HG03439 (cell line): ENCODE measurements around the gene FBXW12.

ENCODE experiments used
- ATAC-seq: cut with Tn5 transposase; IDR thresholded peaks from one replicate; pipeline ENCODE4 v1.9.1; 2021; ENCODE audit warnings: mild to moderate bottlenecking, moderate library complexity; ENCODE audit not compliant: unreplicated experiment

FBXW12 gene

DNA sequence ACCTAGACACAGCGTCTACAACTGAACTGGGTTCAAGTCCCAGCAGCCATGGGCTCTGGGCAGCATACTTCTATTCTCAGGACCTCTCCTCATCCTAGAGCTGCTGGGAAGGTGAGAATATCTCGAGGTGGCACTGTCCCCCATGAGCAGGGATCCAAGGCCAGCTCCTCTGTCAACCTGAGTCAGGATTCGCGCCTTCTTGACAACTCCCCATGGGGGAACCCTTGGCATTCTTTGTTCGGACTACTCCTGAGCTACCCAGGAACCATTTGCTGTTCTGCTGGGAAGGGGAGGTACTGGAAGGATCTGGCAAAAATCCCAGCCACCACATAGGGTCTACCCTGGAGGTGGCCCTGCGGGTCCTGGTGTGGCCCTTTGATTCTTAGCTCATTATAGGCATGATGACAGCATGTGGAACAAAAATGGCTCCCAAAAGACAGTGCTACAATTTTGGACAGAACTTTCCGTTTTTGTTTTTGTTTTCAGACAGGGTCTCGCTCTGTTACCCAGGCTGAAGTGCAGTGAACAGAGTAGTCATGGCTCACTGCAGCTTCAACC lies 35.6 kb downstream of the FBXW12 start:
- ATAC-seq: no peak

DNA sequence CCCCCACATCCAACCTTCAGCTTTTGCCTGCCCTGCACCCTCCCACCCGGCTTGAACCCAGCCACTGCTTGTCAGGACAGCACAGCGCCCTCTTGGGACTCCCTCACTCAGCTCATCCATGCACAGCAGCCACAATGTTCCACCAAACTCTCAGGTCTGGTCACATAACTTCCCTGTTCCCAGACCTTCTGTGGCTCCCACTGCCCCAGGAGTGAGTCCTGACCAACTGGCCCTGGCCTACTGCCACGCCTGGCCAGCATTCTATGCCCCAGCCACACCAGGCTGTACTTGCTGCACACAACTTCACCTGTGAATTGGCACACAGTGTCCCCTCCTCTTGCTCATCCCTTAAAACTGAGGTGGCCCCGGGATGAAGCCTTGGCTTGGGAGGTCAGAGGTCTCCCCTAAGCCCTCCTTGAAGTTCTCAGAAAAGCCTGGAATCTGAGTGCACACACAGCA lies 36.8 kb downstream of the FBXW12 start:
- ATAC-seq: no peak

DNA sequence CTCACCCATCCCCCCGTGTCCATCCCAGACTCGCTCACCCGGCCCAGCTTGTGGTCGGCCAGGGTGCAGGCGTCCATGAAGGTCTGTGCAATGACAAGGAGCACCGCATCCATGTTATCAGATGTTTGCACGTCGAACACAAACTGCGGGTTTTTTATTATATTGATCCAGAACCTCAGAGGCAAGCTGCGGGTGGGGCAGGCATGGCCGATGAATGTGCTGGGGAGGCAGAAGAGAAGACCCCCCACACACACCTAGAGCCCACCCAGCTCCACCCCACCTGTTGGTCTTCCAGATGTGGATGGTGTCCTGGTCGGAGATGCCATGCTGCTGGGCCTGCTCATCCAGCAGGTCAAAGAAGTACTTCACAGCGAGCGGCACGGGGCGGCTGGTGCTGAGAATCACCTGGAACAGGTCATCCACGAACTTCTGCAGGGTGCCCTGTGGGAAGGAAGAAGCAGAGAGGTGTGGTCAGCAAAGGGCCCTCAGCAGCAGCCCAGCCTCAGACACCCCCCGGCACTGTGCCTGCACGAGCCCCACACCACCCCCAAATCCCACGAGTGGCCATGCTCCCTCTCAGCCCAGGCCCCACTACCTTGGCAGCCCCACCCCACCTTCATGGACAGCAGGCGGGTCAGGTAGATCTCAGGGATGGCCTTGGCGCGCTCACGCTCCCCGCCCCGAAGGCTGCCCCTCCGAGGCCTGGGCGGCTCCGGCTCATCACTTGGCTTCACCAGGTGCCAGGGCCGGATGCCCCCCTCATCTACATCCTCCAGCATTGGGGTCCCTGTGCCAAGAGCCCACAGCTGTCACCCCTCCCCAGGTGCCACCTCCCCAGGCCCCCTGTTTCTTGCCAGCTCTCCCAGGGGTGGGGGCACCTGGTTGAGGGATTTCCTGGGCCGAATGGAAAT lies 37.5 kb downstream of the FBXW12 start:
- no peak for ATAC-seq

DNA sequence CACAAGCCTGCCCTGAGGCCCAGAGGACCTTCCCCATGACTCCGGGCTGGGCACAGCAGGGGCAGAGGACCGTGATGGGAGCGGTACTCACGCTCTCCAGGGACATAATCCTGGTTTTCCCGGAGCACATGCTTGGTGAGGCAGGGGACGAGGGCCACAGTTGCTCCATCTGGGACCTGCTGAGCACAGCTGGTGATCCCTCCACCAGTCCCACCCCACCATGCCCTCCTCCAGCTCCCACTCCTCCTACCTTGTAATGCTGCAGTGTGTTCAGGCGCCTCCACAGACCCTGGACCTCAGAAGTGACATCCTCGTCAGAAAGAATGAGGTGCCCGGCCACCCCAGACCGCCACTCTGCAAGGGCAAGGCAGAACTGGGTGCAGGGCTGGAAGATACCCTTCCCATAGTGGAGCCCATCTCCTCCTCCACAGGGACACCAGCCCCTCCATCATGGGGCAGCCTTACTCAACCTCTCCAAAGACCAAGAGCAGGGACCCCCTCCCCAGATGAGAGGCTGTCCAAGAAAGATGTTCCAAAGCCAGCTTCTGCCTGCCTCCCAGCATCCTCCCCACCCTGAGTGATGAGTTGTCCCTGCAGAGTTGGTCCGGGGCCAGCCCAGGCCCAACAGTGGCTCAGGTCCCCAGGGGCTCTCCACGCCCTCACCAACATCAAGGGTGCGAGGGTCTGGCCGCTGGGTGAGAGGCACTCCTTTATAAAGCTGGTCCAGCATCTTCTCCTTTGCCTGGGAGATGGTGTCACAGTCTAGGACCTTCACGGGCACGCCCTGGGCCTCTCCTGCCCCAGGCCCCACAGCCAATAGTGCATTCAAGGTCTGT lies 38.4 kb downstream of the FBXW12 start:
- no peak for ATAC-seq

DNA sequence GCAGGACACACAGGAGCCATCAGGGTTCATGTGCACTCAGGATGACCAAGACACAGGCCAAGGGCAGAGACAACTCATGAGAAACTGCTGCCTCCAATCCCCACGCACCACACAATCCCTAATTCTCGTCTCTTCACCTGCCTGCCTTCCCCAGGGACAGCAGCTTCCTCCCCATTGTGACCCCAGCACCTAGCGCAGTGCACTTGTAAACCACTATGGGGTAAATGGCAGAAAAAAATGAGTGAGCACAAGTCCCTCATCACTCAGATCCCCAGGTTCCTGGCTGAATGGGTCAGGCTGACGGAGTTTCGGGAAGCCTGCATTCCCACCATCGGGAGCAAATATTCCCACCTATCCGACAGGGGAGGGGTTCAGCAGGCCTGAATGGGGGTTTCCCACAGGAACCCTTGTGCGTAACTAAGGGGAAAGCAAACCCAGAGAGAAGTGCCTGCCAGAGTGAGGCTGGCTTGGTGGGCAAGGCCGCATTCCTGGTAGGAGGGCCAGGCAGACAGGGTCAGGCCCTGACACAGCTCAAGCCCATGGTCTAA lies 39.1 kb downstream of the FBXW12 start:
- ATAC-seq: no peak

DNA sequence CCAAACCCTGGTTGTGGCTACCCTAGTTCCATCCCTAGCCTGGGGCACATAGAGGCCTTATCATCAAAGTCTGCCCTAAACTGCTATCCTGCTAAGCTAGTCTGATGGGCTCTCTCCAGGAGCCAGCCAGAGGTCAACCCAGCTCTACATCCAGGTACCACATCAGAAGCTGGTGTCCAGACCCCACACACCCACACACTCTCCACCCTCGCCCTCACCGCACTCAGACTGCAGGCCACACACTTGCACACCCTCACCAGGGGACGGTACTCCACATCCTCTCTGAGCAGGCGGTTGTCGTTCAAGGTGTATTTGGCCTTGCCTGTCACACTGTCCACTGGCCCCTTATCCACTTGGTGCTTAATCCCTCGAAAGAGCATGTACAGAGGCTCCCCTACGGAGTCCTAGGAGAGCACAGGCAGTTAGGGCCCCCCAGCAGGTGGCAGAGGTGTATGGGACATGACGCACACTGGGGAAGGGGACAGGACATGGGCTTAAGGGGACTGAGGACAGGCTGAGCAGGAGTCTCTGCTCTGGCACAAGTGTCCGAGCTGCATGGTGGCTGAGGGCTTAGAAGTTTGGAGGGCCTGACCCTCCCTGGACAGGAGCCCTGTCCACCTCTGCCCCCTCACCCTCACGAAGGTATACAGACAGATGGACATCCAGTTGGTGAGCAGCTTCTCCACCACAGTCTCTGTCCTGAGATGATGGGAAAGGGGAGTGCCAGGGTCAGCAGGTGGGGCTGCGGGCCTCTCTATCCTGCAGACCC lies 39.8 kb downstream of the FBXW12 start:
- no peak for ATAC-seq

DNA sequence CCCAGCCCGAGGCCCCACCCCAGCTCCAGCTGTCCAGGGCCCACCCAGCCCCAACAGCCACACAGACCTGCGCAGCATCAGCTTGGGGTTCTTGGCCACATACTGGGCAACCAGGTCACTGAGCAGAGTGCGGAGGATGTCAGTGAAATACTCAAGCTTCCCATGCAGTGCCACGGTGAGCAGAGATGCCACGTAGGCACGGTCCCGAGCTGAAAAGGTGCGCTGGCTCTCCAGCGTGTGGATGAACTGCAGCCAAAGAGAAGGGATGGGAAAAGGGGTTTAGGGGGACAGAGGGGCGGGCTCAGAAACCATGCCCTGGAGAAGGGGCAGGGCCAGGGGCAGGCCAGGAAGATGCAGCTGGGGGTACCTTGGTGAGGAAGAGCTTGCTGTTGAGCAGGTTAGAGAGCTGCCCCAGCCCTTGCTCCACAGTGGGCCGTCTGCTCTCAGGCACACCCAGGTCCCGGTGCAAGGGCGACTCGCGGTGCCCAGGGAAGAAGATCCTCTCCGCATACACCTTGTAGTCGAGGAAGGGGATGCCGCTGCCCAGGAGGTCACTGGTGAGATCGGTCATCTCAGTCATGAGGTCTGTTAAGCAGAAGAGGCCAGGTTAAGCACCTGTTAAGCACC lies 40.5 kb downstream of the FBXW12 start:
- no peak for ATAC-seq

DNA sequence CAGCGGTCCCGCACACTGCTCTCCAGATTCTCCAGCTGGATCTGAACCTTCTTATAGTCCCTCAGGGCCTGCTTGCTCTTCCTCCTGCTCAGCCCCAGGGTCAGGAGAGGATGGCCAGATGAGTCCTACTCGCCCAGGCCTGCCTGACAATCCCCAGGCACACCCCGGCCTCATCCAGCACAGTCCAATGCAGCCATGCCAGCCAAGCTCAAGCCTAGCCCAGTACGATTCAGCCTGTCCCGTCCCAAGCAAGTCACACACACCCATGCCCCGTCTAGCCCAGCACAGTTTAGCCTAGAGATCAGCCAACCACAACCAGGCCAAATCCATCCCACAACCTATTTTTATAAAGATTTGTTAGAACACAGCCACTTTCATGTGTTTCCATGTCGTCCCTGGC lies 41.1 kb downstream of the FBXW12 start:
- ATAC-seq: no peak

DNA sequence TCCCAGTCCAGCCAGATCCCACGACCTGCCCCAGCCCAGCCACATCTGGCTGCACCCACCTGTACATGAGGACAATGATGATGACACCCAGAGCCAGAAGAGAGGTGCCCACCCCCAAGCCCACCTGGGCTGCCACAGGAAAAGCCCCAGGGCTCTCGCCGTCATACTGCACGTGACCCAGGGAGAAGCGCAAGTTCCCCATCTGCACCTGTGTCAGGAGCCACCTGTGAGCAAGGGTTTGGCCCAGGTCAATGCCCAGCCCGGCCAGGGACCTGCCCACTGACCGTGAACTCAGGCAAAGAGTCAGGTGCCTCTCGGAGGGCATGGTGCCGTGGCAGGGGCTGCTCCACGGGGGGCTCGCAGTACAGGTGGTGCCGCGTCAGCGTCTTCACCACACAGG lies 41.6 kb downstream of the FBXW12 start:
- no peak for ATAC-seq

DNA sequence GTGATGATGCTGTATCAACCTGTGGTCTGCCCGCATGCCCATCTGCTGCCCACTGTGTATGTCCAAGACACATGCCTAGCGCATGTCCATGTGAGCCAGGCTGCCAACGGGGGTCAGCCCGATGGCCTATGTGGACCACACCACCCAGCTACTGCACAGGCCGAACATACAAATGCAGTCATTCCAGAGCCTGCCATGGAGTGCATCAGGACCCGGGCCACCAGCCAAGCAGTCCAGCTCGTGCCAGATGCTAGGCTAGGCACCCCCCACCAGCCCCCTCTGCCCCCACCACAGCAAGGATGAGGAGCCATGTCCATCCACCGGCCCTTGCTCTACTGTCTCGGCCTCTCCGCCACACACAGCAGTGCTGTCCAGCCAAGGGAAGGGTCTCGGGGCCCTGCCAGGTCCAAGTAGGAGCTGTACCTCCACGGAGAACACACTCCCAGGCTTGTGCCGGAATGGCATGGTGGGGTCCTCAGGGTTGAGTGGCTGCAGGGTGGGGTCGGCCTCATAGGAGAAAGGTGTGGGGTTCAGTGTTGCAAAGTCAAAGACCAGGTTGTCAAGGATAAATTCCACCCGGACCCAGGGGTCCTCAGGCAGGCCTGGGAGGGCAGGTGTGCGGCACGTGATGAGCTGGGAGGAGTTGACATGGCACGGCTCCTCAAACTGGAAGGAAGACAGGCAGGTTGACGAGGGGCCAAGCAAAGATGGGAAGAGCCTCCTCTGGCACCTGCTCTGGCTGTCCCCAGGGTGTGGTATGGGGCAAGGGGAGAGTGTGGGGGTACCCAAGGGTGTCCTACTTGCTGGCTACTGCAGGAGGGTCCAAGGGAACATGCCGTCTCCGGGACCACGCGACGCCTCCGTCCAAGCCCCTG lies 42.6 kb downstream of the FBXW12 start:
- no peak for ATAC-seq

DNA sequence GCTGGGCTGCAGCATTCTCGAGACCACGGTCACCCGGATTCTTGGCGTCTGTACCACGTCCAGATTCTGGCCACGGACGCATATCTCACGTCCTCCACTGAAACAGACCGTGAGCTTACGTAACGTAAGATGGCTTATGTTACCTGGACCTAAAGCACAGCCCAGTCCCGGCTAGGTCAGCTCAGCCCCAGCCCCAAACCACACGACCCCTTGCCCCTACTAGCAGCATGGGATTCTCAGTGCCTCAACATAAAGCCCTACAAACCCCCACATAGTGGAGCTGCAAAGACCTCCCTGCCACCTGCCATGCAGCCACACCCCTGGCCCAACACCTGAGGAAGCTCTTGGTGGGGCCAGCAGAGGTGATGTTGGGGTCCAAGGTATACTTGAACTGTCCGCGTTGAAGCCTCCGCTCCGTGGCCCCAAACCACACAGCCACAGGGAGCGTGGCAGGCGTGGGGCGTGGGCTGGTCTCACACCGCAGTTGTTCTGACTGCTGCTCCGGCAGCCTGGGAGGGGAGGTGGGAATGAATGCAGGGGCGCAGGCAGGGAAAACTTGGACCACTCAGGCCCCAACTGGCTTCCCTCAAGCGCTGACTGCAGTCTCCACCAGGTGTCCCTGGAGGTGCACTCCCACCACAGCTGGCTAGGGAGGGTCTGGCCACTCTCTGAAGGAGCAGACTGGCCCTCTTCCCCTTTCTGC lies 43.4 kb downstream of the FBXW12 start:
- no peak for ATAC-seq

DNA sequence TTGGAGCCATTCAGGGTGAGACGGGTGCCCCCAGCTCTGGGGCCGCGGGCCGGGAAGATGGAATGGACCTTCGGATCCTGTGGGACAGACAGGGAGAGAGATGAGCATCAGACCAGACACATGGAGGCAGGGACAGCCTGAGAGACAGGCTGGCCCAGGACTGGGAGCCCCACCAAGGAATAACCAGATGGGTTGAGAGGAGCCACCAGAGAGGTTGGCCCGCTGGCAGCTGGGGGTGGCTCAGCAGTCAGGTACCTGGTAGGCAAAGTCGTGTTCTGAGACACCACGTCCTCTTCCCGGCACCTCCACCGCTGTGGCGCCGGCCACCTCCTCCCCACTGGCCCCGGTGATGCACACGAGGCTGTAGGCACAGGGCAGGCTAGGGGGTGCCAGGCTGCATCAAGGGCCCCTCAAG lies 44.1 kb downstream of the FBXW12 start:
- no peak for ATAC-seq

DNA sequence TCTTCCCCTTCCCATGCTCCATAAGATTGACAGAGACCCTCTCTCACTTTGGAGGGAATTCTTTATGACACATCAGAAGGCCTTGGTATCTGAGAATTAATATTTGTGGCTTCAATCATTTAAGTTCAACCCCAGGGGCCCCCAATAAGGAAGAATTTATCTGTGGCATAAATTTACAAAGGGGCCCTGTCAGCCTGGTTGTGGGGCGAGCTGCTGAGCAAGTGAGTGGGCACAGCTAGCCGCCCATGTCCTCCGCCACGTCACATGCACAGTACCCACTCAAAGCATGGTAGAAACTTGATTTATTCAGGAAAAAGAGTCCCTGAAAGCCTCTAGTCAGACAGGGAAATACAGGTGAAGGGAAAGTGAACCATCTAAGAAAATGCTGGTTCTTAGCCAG lies 44.5 kb downstream of the FBXW12 start:
- ATAC-seq: no peak

DNA sequence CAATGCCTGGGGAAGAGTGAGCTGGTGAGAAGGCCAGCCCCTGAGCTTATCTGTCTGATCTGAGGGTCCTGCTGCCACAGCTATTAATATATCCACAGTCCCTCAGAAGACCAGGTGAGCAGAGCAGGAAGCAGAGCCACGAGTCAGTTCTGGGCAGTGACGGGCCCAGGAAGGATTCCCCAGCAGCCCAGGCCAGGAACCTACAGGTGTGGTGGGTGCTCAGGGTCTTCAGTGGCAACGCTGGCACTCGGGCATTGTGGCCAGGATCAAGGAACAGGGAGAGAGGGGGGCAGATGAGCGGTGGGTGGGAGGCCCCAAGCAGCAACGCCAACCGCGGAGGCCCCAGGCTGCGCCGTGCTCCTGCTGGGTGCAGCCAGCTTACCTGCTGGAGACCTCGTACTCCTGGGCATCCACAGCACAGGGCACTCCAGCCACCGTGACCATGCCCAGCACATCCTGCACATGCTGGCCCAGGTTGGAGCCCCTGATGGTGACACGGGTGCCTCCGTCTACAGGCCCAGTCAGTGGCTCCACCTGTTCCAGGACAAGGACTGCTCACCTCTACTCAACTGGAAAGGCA lies 45.6 kb downstream of the FBXW12 start:
- ATAC-seq: no peak

DNA sequence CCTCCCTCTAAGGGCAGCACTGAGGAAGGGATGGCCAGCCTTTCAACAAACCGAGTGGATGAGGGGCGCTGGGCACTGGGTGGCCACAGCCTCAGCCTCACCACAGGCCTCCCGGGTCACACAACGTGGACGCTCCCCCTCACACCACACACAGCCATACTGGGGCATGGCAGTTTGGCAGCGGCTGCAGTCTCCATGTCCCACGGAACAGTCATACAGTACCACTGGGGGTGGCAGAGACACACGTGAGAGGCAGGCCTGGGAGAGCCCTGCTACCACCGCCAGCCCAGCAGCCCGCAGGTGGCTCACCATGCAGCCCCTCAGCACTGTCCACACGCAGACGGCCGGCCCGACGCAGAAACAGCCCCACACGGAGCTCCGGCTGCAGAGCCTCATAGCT lies 46.1 kb downstream of the FBXW12 start:
- no peak for ATAC-seq

DNA sequence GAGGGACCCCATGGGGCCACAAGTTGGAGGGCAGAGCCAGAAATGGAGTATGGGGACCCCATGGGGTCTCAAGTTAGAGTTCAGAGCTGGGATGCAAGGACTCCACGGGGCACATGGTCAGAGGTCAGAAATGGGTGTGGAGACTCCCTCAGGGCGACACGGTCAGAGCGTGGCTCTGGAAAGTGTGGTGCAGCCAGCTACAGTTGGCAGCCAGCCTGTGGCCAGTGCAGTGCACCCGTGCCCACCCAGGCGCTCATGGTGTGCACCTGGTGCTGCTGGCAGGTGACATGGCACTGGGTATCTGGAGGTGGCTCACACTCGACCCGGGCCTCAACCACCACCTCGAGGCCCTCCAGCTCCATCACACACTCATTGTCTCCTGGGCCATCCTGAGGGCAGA lies 46.6 kb downstream of the FBXW12 start:
- ATAC-seq: no peak

DNA sequence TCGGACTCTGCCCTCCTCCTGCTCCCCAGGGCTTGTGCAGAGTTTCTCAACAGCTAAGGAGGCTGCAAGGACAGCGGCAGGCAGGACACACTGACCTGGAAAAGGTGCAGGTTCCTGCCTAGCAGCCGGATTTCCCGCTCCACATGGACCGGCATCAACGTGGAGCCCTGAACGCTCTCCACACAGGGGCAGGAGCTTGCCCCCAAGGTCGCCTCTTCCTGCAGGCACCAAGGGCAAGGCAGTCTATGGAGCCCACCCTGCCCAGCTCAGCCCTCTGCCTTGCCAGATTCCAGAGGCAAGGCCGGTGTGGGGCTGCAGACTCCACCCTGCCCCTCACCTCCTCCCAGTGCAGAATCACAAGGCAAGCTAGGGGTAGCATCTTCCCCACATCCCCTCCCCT lies 47.1 kb downstream of the FBXW12 start:
- ATAC-seq: no peak

DNA sequence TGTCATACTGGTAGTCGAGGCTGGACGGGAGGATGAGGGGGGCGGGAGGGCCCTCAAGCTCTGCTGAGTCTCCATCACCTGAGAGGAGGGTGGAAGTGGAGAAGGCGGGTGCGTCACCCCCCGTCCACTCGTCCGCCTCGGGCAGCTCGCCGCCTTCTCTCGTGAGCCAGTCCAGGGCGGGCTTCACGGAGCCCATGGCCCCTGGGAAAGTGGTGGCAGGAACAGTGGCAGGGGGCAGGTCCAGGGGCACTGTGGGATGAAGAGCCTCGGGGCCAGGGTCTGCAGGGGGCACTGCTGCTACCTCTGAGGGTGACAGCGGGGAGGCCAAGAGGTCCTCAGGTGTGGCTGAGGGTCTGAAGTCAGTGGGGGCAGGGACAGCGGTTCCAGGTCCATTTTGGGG lies 47.6 kb downstream of the FBXW12 start:
- no peak for ATAC-seq
